Ascending aorta (tissue), 2 donors: ENCODE data around the gene CSMD2. TPM values are rescaled to one million over a fixed set of nuclear protein-coding genes. Genes with fewer than 3 reads are reported as not detected.

Experiments
- DNase-seq, 2 donors: peaks; one replicate each; pipeline ENCODE4 v3.0.0-alpha.2; 2019; ENCODE audit warnings: low spot score in 2 of 2
- H3K27ac ChIP-seq, 2 donors: fragments of 200-600 bp; sonication (generic); one replicate each; pipeline ENCODE4 v1.5.1; 2016 to 2017; ENCODE audit warnings: mild to moderate bottlenecking in 1 of 2
- H3K27me3 ChIP-seq: fragments of 200-600 bp; sonication (generic); one replicate; pipeline ENCODE4 v1.5.1; 2017
- H3K36me3 ChIP-seq, 2 donors: fragments of 200-600 bp; sonication (generic); one replicate each; pipeline ENCODE4 v1.5.1; 2016
- H3K4me1 ChIP-seq, 2 donors: fragments of 200-600 bp; sonication (generic); one replicate each; pipeline ENCODE4 v1.5.1; 2016 to 2017; ENCODE audit warnings: mild to moderate bottlenecking in 1 of 2
- H3K4me3 ChIP-seq, 2 donors: fragments of 200-600 bp; sonication (generic); one replicate each; pipeline ENCODE4 v1.5.1; 2016 to 2017; ENCODE audit warnings: mild to moderate bottlenecking in 1 of 2
- H3K9me3 ChIP-seq, 2 donors: fragments of 200-600 bp; sonication (generic); one replicate each; pipeline ENCODE4 v1.5.1; 2016
- intact Hi-C: fragments of 100-400 bp; cut with DNase I; formaldehyde crosslinking; loops from one replicate; pipeline ENCODE4 v1.15.1; 2023
- total RNA-seq: library from RNA; depleted of rRNA; stranded (reverse); fragments of >200 nt; gene quantifications from one replicate; pipeline ENCODE4 v1.1.0, GENCODE V29; 2016
- TF ChIP-seq, protein P1 (sequence below), 3 experiments: fragments of 200-600 bp in 2 of 3; fragments of 450-650 bp in 1 of 3; sonication (generic) in 2 of 3; IDR thresholded peaks; one replicate each; pipeline ENCODE4 v1.5.1; 2016 to 2019; ENCODE audit warnings: antibody characterized with exemption in 3 of 3, mild to moderate bottlenecking in 1 of 3, moderate library complexity in 1 of 3

CSMD2 gene
- total RNA-seq, 1 donor from 2014 or later: 10.9 TPM

DNA sequence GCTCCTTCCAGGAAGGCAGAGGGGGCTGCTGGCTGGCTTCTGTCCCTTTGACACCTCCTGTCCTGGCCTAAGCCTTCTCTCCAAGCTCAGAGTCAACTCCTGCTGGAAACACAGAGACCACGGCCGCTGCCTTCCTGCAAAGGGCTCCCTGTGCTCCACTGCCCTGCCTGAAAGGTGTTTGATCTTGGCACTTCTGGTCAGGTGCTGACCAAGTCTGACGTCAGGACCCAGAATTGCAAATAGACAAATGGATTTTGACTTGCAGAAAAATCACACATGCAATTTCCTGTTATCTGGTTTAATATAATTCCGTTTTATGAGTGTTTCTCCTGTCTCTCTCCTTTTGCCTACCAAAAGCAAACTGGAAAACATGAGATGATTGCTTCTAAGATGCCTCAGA lies 387.7 kb downstream of the CSMD2 start:
- TF ChIP-seq, protein P1, sequence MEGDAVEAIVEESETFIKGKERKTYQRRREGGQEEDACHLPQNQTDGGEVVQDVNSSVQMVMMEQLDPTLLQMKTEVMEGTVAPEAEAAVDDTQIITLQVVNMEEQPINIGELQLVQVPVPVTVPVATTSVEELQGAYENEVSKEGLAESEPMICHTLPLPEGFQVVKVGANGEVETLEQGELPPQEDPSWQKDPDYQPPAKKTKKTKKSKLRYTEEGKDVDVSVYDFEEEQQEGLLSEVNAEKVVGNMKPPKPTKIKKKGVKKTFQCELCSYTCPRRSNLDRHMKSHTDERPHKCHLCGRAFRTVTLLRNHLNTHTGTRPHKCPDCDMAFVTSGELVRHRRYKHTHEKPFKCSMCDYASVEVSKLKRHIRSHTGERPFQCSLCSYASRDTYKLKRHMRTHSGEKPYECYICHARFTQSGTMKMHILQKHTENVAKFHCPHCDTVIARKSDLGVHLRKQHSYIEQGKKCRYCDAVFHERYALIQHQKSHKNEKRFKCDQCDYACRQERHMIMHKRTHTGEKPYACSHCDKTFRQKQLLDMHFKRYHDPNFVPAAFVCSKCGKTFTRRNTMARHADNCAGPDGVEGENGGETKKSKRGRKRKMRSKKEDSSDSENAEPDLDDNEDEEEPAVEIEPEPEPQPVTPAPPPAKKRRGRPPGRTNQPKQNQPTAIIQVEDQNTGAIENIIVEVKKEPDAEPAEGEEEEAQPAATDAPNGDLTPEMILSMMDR (IDR thresholded peaks at IDR 0.05): no peak
- H3K36me3 ChIP-seq: no peaks in the 10 kb centered on the region
- intact Hi-C loops: no loop called here
- no peak overlapping the region for H3K4me3 ChIP-seq
- no peak for DNase-seq
- no peaks in the 10 kb centered on the region for H3K9me3 ChIP-seq
- H3K27ac ChIP-seq: no peak overlapping the region
- H3K4me1 ChIP-seq: no peaks in the 10 kb centered on the region
- H3K27me3 ChIP-seq: no peaks in the 10 kb centered on the region

DNA sequence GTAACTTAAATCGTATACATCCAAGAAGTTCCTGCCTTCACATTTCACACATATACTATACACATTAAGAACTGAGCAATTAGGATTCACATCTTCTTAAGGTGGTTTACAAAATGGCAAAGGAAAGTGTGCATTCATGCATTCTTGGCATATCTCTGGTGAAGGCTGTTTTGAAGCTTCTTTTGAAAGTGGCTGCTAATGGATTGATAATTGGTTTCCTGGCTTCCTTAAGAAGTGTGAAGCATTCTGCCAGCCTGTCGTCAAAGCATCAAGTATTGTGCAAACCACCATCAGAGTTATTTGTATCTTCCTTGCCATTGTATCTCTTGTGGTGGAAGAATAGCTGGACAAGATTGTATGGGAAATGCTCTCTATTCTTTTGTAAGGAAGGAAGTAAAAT lies 396.2 kb downstream of the CSMD2 start:
- TF ChIP-seq, protein P1 (IDR thresholded peaks at IDR 0.05): no peak
- intact Hi-C loops: no loop called here

GRCh38 chr1:33768106-33768505 lies 396.9 kb downstream of the CSMD2 start:
- TF ChIP-seq, protein P1 (IDR thresholded peaks at IDR 0.05): no peak
- Histone ChIP-seq H3K27ac (no peak overlapping the region), H3K36me3 (no peaks in the 10 kb centered on the region), H3K4me3 (no peak overlapping the region), H3K27me3 (no peaks in the 10 kb centered on the region), H3K9me3 (no peaks in the 10 kb centered on the region), H3K4me1 (peaks cover 0 to under 1% of the 10 kb centered on the region in 2 donors)
- intact Hi-C loops: no loop called here
- DNase-seq: no peak

More for the DNA sequence above, 396.2 kb downstream of the CSMD2 start:
- Histone ChIP-seq H3K36me3 (no peaks in the 10 kb centered on the region), H3K9me3 (no peaks in the 10 kb centered on the region), H3K4me3 (no peak overlapping the region), H3K27ac (no peak overlapping the region), H3K4me1 (no peaks in the 10 kb centered on the region), H3K27me3 (no peaks in the 10 kb centered on the region)
- no peak for DNase-seq

DNA sequence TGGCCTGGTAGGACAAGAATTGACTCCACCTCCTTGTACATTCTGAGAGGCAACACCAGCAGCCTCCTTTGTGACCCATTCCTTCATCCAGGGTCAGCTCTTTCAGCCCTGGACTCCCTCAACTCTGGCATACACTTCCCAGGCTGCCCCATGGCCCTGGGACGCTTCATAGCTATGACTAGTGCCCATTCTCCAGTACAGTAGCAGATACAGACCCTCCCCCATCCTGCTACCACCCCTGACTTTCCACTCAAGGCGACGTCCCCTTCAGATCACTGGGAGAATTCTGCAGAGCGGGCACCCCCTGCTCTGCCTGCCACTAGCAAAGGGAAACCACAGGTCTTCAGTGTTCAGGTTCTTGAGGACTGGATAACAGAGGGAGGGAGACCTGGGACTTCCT lies 400.9 kb downstream of the CSMD2 start:
- Histone ChIP-seq H3K4me1 (peaks cover 5 to 28% of the 10 kb centered on the region in 2 donors), H3K36me3 (no peaks in the 10 kb centered on the region), H3K27me3 (no peaks in the 10 kb centered on the region), H3K4me3 (no peak overlapping the region), H3K9me3 (no peaks in the 10 kb centered on the region), H3K27ac (no peak overlapping the region)
- DNase-seq: peak in 1 of 2 donors; percentile 39
- TF ChIP-seq, protein P1 (IDR thresholded peaks at IDR 0.05): no peak
- intact Hi-C loops: loop anchor here (5.0 kb wide), 3 partner anchors 133 to 398 kb away; no protein-coding TSS in a partner anchor

- no peaks in the 10 kb centered on the region for H3K27me3 ChIP-seq
- peaks cover 5 to 31% of the 10 kb centered on the region in 2 donors for H3K4me1 ChIP-seq
- TF ChIP-seq, protein P1 (IDR thresholded peaks at IDR 0.05): no peak
- no peaks in the 10 kb centered on the region for H3K9me3 ChIP-seq
- H3K36me3 ChIP-seq: no peaks in the 10 kb centered on the region
- H3K27ac ChIP-seq: peak overlapping the region in 1 of 2 donors; percentile 80
- no peak overlapping the region for H3K4me3 ChIP-seq
- DNase-seq: peak in 1 of 2 donors; percentile 43
- intact Hi-C loops: loop anchor here (5.0 kb wide), 3 partner anchors 134 to 399 kb away; no protein-coding TSS in a partner anchor
Observed at GRCh38 chr1:33763406-33763805, 401.6 kb downstream of the CSMD2 start.

- no peak overlapping the region for H3K4me3 ChIP-seq
- H3K4me1 ChIP-seq: peaks cover 5 to 34% of the 10 kb centered on the region in 2 donors
- intact Hi-C loops: loop anchor here (5.0 kb wide), 3 partner anchors 134 to 399 kb away; no protein-coding TSS in a partner anchor
- H3K27me3 ChIP-seq: no peaks in the 10 kb centered on the region
- H3K27ac ChIP-seq: peak overlapping the region; percentile 80
- no peak for DNase-seq
- H3K9me3 ChIP-seq: no peaks in the 10 kb centered on the region
- TF ChIP-seq, protein P1 (IDR thresholded peaks at IDR 0.05): no peak
- no peaks in the 10 kb centered on the region for H3K36me3 ChIP-seq
Observed at GRCh38 chr1:33762962-33763361, 402.1 kb downstream of the CSMD2 start.
